ENCODE results near the gene SCYGR4. TPM values are rescaled to one million over a fixed set of nuclear protein-coding genes. Genes with fewer than 3 reads are reported as not detected.
"Not testable (repeated sequence)": the region's sequence is repeated elsewhere in the genome, so short reads cannot be mapped to it uniquely, and the experiment has no call there.

SCYGR4 gene
- total RNA-seq, 1 donor from 2014 or later = not detected

DNA sequence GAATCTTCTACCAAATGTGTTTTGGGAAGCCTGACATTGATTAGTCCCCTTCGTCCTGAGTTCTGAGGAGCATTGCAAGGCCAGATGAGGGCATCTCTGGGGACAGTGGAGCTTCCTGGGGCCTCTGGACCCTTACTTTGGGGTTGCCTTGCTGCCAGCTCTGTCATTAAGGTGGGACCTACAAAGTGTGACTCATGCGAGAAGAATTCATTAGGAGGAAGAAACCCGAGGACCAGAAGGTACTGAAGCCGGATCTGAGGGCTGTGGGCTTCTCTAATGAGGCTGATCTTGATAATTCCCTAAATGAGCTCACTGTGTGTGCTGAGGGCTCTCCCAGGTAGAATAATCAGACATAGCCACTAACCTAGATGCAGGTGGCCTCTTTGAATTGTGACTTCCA lies 19.3 kb upstream of the SCYGR4 start:
- TF ChIP-seq EZH2 (IDR thresholded peaks at IDR 0.05; ENCODE audit: insufficient read depth, low read length) = no peak
- TF ChIP-seq, protein P1, sequence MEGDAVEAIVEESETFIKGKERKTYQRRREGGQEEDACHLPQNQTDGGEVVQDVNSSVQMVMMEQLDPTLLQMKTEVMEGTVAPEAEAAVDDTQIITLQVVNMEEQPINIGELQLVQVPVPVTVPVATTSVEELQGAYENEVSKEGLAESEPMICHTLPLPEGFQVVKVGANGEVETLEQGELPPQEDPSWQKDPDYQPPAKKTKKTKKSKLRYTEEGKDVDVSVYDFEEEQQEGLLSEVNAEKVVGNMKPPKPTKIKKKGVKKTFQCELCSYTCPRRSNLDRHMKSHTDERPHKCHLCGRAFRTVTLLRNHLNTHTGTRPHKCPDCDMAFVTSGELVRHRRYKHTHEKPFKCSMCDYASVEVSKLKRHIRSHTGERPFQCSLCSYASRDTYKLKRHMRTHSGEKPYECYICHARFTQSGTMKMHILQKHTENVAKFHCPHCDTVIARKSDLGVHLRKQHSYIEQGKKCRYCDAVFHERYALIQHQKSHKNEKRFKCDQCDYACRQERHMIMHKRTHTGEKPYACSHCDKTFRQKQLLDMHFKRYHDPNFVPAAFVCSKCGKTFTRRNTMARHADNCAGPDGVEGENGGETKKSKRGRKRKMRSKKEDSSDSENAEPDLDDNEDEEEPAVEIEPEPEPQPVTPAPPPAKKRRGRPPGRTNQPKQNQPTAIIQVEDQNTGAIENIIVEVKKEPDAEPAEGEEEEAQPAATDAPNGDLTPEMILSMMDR (IDR thresholded peaks at IDR 0.05; ENCODE audit: insufficient read depth, low read depth, low read length) = no peak
- H2AFZ ChIP-seq (ENCODE audit: low read depth, low read length) = no peak overlapping the region

GRCh38 chr2:227598835-227599503 lies 18.3 kb upstream of the SCYGR4 start, which contains the start of gene SCYGR2:
Gene SCYGR2 (plus strand): TSS chr2:227598893. CDS start chr2:227598893, 0 bp downstream.
- not testable (repeated sequence) for H3K9me3 Mint-ChIP-seq (ENCODE audit: unreplicated experiment); DNase-seq (ENCODE audit: low read depth); H3K27me3 ChIP-seq (ENCODE audit: insufficient read depth, low read length); H3K4me3 ChIP-seq (ENCODE audit: insufficient read depth, low read depth, low read length); FAIRE-seq; H3K9me3 ChIP-seq (ENCODE audit: insufficient read depth, low read depth, low read length); H3K27me3 Mint-ChIP-seq (ENCODE audit: low read depth, unreplicated experiment); H3K4me1 Mint-ChIP-seq (ENCODE audit: low read depth, unreplicated experiment); H3K4me1 ChIP-seq (ENCODE audit: insufficient read depth, low read length); H4K20me1 ChIP-seq (ENCODE audit: insufficient read depth, low read length); H3K4me3 Mint-ChIP-seq (ENCODE audit: unreplicated experiment); H3K27ac ChIP-seq (ENCODE audit: low read depth, low read length); H3K79me2 ChIP-seq (ENCODE audit: insufficient read depth, low read length); H2AFZ ChIP-seq (ENCODE audit: low read depth, low read length); H3K4me2 ChIP-seq (ENCODE audit: low read length); H3K36me3 Mint-ChIP-seq (ENCODE audit: low read depth, unreplicated experiment); H3K9ac ChIP-seq (ENCODE audit: low read length); H3K36me3 ChIP-seq (ENCODE audit: insufficient read depth, low read length)
- peak within 1 kb of the TSS; percentile 63 for H3K27ac Mint-ChIP-seq (ENCODE audit: unreplicated experiment)

More for the DNA sequence above, 19.3 kb upstream of the SCYGR4 start:
- no peak overlapping the region for H3K4me2 ChIP-seq (ENCODE audit: low read length)
- no peaks in the 10 kb centered on the region for H3K79me2 ChIP-seq (ENCODE audit: insufficient read depth, low read length)
- Mint-ChIP-seq H3K4me1 (ENCODE audit: low read depth, unreplicated experiment) (peaks cover 7% of the 10 kb centered on the region), H3K9me3 (ENCODE audit: unreplicated experiment) (peaks cover 3% of the 10 kb centered on the region), H3K4me3 (ENCODE audit: unreplicated experiment) (no peak overlapping the region), H3K27ac (ENCODE audit: unreplicated experiment) (peak overlapping the region; percentile 45), H3K27me3 (ENCODE audit: low read depth, unreplicated experiment) (peaks cover 3% of the 10 kb centered on the region), H3K36me3 (ENCODE audit: low read depth, unreplicated experiment) (no peaks in the 10 kb centered on the region)
- H3K9me3 ChIP-seq (ENCODE audit: insufficient read depth, low read depth, low read length) = no peaks in the 10 kb centered on the region
- H3K27ac ChIP-seq (ENCODE audit: low read depth, low read length) = no peak overlapping the region
- peaks cover 2% of the 10 kb centered on the region for H3K27me3 ChIP-seq (ENCODE audit: insufficient read depth, low read length)
- no peak overlapping the region for H3K4me3 ChIP-seq (ENCODE audit: insufficient read depth, low read depth, low read length)
- H3K9ac ChIP-seq (ENCODE audit: low read length) = no peak overlapping the region
- DNase-seq (ENCODE audit: low read depth) (peak; percentile 8), FAIRE-seq (no peak)
- H4K20me1 ChIP-seq (ENCODE audit: insufficient read depth, low read length) = no peaks in the 10 kb centered on the region
- no peaks in the 10 kb centered on the region for H3K36me3 ChIP-seq (ENCODE audit: insufficient read depth, low read length)
- peaks cover 4% of the 10 kb centered on the region for H3K4me1 ChIP-seq (ENCODE audit: insufficient read depth, low read length)

GRCh38 chr2:227602358-227602757 lies 14.9 kb upstream of the SCYGR4 start:
- Mint-ChIP-seq H3K4me1 (ENCODE audit: low read depth, unreplicated experiment) (peaks cover 7% of the 10 kb centered on the region), H3K4me3 (ENCODE audit: unreplicated experiment) (no peak overlapping the region), H3K27me3 (ENCODE audit: low read depth, unreplicated experiment) (no peaks in the 10 kb centered on the region), H3K36me3 (ENCODE audit: low read depth, unreplicated experiment) (peaks cover 2% of the 10 kb centered on the region), H3K9me3 (ENCODE audit: unreplicated experiment) (no peaks in the 10 kb centered on the region), H3K27ac (ENCODE audit: unreplicated experiment) (no peak overlapping the region)
- H3K4me3 ChIP-seq (ENCODE audit: insufficient read depth, low read depth, low read length) = no peak overlapping the region
- no peaks in the 10 kb centered on the region for H3K79me2 ChIP-seq (ENCODE audit: insufficient read depth, low read length)
- no peak overlapping the region for H3K4me2 ChIP-seq (ENCODE audit: low read length)
- peaks cover 4% of the 10 kb centered on the region for H3K4me1 ChIP-seq (ENCODE audit: insufficient read depth, low read length)
- no peak overlapping the region for H3K9ac ChIP-seq (ENCODE audit: low read length)
- no peak overlapping the region for H2AFZ ChIP-seq (ENCODE audit: low read depth, low read length)
- H3K27ac ChIP-seq (ENCODE audit: low read depth, low read length) = no peak overlapping the region
- TF ChIP-seq EZH2 (IDR thresholded peaks at IDR 0.05; ENCODE audit: insufficient read depth, low read length) = no peak
- TF ChIP-seq, protein P1 (IDR thresholded peaks at IDR 0.05; ENCODE audit: insufficient read depth, low read depth, low read length) = no peak
- H3K9me3 ChIP-seq (ENCODE audit: insufficient read depth, low read depth, low read length) = no peaks in the 10 kb centered on the region
- no peak for DNase-seq (ENCODE audit: low read depth)
- H3K27me3 ChIP-seq (ENCODE audit: insufficient read depth, low read length) = no peaks in the 10 kb centered on the region
- no peak for FAIRE-seq
- no peaks in the 10 kb centered on the region for H3K36me3 ChIP-seq (ENCODE audit: insufficient read depth, low read length)
- H4K20me1 ChIP-seq (ENCODE audit: insufficient read depth, low read length) = no peaks in the 10 kb centered on the region
